K562 (cell line): ENCODE data around the gene GLT8D2. TPM values are rescaled to one million over a fixed set of nuclear protein-coding genes. Genes with fewer than 3 reads are reported as not detected.

Experiments used
- ATAC-seq: fragments of 200-7000 bp; cut with Tn5 transposase; 3 replicates; pipeline ENCODE4 v1.9.1; 2020; ENCODE audit warnings: moderate library complexity
- BruUV-seq: library from RNA; stranded (reverse); fragments of 400-500 nt; replicated peaks from 2 replicates; lab custom pipeline; 2021; lab: Mats Ljungman, UMichigan
- CTCF ChIA-PET: fragments of 300-600 bp; formaldehyde crosslinking; extraction: SDS; loops from one replicate; lab custom pipeline; 2021; ENCODE audit warnings: low intra/inter-chr PET ratio; lab: Yijun Ruan, JAX
- POLR2A ChIA-PET: fragments of 300-600, 350-650 bp; sonication (Branson Sonifier 250); formaldehyde crosslinking; extraction: SDS; loops from one replicate; lab custom pipeline; 2021; ENCODE audit warnings: antibody characterized with exemption, inconsistent platforms; lab: Yijun Ruan, JAX
- DNase-seq, 4 experiments: peaks; one replicate each; pipeline versions ENCODE4 v3.0.0 to v3.0.0-alpha.2; 2011 to 2018; ENCODE audit warnings: low spot score in 3 of 4, mixed read lengths in 3 of 4; ENCODE audit errors: extremely low read depth in 1 of 4
- FAIRE-seq: peaks from 2 replicates; lab custom pipeline; 2011; peaks lifted over from hg19 to GRCh38; lab: Jason Lieb, UNC
- H2AFZ ChIP-seq: 2 replicates; pipeline ENCODE4 v1.6.0; 2011; ENCODE audit warnings: low read depth, low read length, control low read depth, inconsistent platforms
- H3K27ac ChIP-seq: fragments of 200-600 bp; 3 replicates; pipeline ENCODE4 v1.8.0; 2011; ENCODE audit warnings: low read depth, mild to moderate bottlenecking, control low read depth, inconsistent platforms, low read length, moderate library complexity, mixed read lengths; ENCODE audit errors: extremely low read depth
- H3K27me3 ChIP-seq, 2 experiments: fragments of 300-600 bp in 1 of 2; 2 replicates in 1 of 2; 3 replicates in 1 of 2; pipeline versions ENCODE4 v1.6.0 to v1.8.0; 2011; ENCODE audit warnings: inconsistent platforms in 2 of 2, low read length in 2 of 2, mild to moderate bottlenecking in 1 of 2, mixed read lengths in 1 of 2, moderate library complexity in 1 of 2; ENCODE audit not compliant: control insufficient read depth in 2 of 2, insufficient read depth in 2 of 2
- H3K36me3 ChIP-seq: fragments of 300-600 bp; 3 replicates; pipeline ENCODE4 v1.8.0; 2011; ENCODE audit warnings: mild to moderate bottlenecking, low read length, inconsistent platforms; ENCODE audit not compliant: control insufficient read depth, insufficient read depth
- H3K4me1 ChIP-seq, 2 experiments: fragments of 200-600 bp in 1 of 2; replicated peaks in 1 of 2; 2 replicates in 1 of 2; 3 replicates in 1 of 2; pipeline versions ENCODE4 v1.5.1 to v1.8.0; 2011; ENCODE audit warnings: inconsistent platforms in 2 of 2, low read length in 2 of 2, mild to moderate bottlenecking in 1 of 2, mixed read lengths in 1 of 2, moderate library complexity in 1 of 2; ENCODE audit not compliant: control insufficient read depth in 2 of 2, insufficient read depth in 2 of 2
- H3K4me2 ChIP-seq: 2 replicates; pipeline ENCODE4 v1.6.1; 2011; ENCODE audit warnings: low read length, control low read depth, inconsistent platforms, mixed read lengths; ENCODE audit not compliant: insufficient read depth
- H3K4me3 ChIP-seq: fragments of 200-600 bp; sonication (generic), shearing (Covaris generic); 2 replicates; pipeline ENCODE4 v1.5.1; 2016; ENCODE audit warnings: control low read depth, inconsistent platforms
- H3K79me2 ChIP-seq: fragments of 200-600 bp; 3 replicates; pipeline ENCODE4 v1.8.0; 2011; ENCODE audit warnings: low read length, inconsistent platforms; ENCODE audit not compliant: control insufficient read depth, insufficient read depth
- H3K9ac ChIP-seq, 2 experiments: 2 replicates each; pipeline versions ENCODE4 v1.6.0 to v1.6.1; 2011; ENCODE audit warnings: low read depth in 2 of 2, low read length in 2 of 2, control low read depth in 1 of 2, inconsistent platforms in 1 of 2, mild to moderate bottlenecking in 1 of 2, mixed read lengths in 1 of 2; ENCODE audit not compliant: insufficient read depth in 1 of 2
- H3K9me1 ChIP-seq: one replicate; pipeline ENCODE4 v1.6.0; 2011; ENCODE audit warnings: inconsistent platforms, mild to moderate bottlenecking, low read length, moderate library complexity; ENCODE audit not compliant: control insufficient read depth, insufficient read depth
- H3K9me3 ChIP-seq: replicated peaks from 2 replicates; pipeline ENCODE4 v1.5.1; 2011; ENCODE audit warnings: low read depth, low read length, inconsistent platforms; ENCODE audit not compliant: control insufficient read depth, insufficient read depth
- H4K20me1 ChIP-seq: replicated peaks from 2 replicates; pipeline ENCODE4 v1.6.1; 2011; ENCODE audit warnings: low read length, inconsistent platforms, mixed read lengths; ENCODE audit not compliant: control insufficient read depth, insufficient read depth
- ARID1B ChIP-seq: fragments of 450-650 bp; IDR thresholded peaks from 2 replicates; pipeline ENCODE4 v1.6.1; 2016; ENCODE audit warnings: antibody characterized with exemption, mild to moderate bottlenecking, inconsistent platforms
- ELF4 ChIP-seq: fragments of 450-650 bp; formaldehyde crosslinking; IDR thresholded peaks from 2 replicates; pipeline ENCODE4 v1.4.0; 2022; ENCODE audit warnings: missing genetic modification characterization
- GATAD2B ChIP-seq: fragments of 450-650 bp; IDR thresholded peaks from 2 replicates; pipeline ENCODE4 v1.6.1; 2017; ENCODE audit warnings: mild to moderate bottlenecking, borderline replicate concordance
- KAT2B ChIP-seq: IDR thresholded peaks from one replicate; pipeline ENCODE4 v1.6.1; 2012; ENCODE audit warnings: low read depth, mild to moderate bottlenecking, control low read depth, inconsistent platforms, low read length, moderate library complexity
- POLR2AphosphoS5 ChIP-seq: IDR thresholded peaks from 2 replicates; pipeline ENCODE4 v1.6.1; 2011; ENCODE audit warnings: mild to moderate bottlenecking, low read depth, low read length, moderate library complexity; ENCODE audit not compliant: control insufficient read depth, insufficient read depth
- TFAM ChIP-seq: fragments of 250-450 bp; sonication (Bioruptor Pico); conservative IDR thresholded peaks from 2 replicates; pipeline ENCODE4 v1.5.0; 2021; ENCODE audit warnings: mild to moderate bottlenecking, moderate library complexity
- ZNF324 ChIP-seq: fragments of 250-450 bp; sonication (Bioruptor Pico); IDR thresholded peaks from 2 replicates; pipeline ENCODE4 v1.4.0; 2020; ENCODE audit warnings: mild to moderate bottlenecking
- ZNF41 ChIP-seq: fragments of 250-450 bp; sonication (Bioruptor Pico); conservative IDR thresholded peaks from 2 replicates; pipeline ENCODE4 v1.4.0; 2020; ENCODE audit warnings: mild to moderate bottlenecking
- WGBS: fragments of 100-300 bp; shearing (Covaris generic); methylation state at CpG from one replicate; pipeline ENCODE4 v1.1.6; 2016; ENCODE audit warnings: low coverage, mixed read lengths; ENCODE audit not compliant: insufficient coverage; ENCODE audit errors: missing lambda C conversion rate; 5-methylcytosine and 5-hydroxymethylcytosine counted together
- in situ Hi-C: fragments of 300-500 bp; cut with MboI; formaldehyde crosslinking; loops from 4 replicates; pipeline ENCODE4 v1.15.0; 2018; ENCODE audit warnings: inconsistent platforms, mixed read lengths
- intact Hi-C: fragments of 100-400 bp; cut with micrococcal nuclease; formaldehyde crosslinking; loops from 2 replicates; pipeline ENCODE4 v1.14.2; 2022
- polyA plus RNA-seq, 8 experiments: library from polyadenylated mRNA; depleted of rRNA in 4 of 8; stranded (reverse) in 5 of 8; unstranded in 3 of 8; fragments of >200 nt; fragmentation: Nextera tagmentation in 2 of 8; fragmentation: Illumina TruSeq in 1 of 8; extraction: Ambion mirVana in 2 of 8; extraction: Trizol in 1 of 8; gene quantifications; 2 replicates each; pipeline versions ENCODE4 v1.2.1 to v1.2.3, GENCODE V29; 2011 to 2014; ENCODE audit warnings: inconsistent platforms in 1 of 8, missing spikeins in 1 of 8
- total RNA-seq, 7 experiments: library from RNA; depleted of rRNA in 6 of 7; stranded (reverse); fragments of >200 nt in 6 of 7; fragmentation: Illumina TruSeq in 2 of 7; extraction: Trizol in 2 of 7; gene quantifications; 2 replicates each; pipeline versions ENCODE4 v1.2.1 to v1.2.3, GENCODE V29; 2011 to 2021; ENCODE audit warnings: low replicate concordance in 1 of 7
- TF ChIP-seq, protein P1 (sequence below): sonication (generic); formaldehyde crosslinking; IDR thresholded peaks from 2 replicates; pipeline ENCODE4 v1.8.0; 2022; ENCODE audit warnings: mild to moderate bottlenecking, missing genetic modification reagents
- TF ChIP-seq, protein P2 (sequence below): fragments of 150-350 bp; conservative IDR thresholded peaks from 2 replicates; pipeline ENCODE4 v1.6.1; 2014; ENCODE audit warnings: low read length
- TF ChIP-seq, protein P3 (sequence below): fragments of 450-650 bp; IDR thresholded peaks from 2 replicates; pipeline ENCODE4 v1.6.1; 2017; ENCODE audit warnings: antibody characterized with exemption, mild to moderate bottlenecking
- TF ChIP-seq, protein P4 (sequence below): sonication (generic); formaldehyde crosslinking; IDR thresholded peaks from 2 replicates; pipeline ENCODE4 v1.5.0; 2020; ENCODE audit warnings: missing genetic modification reagents

The GLT8D2 gene
- total and polyA plus RNA-seq, 9 of the 15 experiments (the other 6 are each of a cell fraction or from before 2014, with no cell fraction given): 0.18 to 0.27 (median 0.18) TPM; not detected in 6

DNA sequence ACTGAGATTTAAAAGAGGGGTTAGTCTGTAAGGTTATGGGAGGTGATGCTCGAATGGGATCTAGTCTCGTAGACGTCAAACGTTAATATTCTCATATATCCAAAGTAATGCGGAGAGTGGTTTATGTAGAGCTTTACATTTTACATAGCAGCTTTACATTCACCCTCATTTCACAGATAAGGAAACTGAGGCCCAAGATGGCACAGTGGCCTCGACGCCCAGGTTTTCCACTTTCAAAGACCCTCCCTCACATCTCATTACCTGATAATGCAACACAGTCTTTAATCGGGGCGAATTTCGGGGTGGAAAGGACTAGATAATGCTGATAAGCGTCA, 84.8 kb downstream of the GLT8D2 start (continued):
- TF ChIP-seq GATAD2B (no peak), ZNF41 (no peak), ARID1B (no peak), KAT2B (no peak), TFAM (CRISPR knock-in tag) (no peak)
- TF ChIP-seq, protein P1, sequence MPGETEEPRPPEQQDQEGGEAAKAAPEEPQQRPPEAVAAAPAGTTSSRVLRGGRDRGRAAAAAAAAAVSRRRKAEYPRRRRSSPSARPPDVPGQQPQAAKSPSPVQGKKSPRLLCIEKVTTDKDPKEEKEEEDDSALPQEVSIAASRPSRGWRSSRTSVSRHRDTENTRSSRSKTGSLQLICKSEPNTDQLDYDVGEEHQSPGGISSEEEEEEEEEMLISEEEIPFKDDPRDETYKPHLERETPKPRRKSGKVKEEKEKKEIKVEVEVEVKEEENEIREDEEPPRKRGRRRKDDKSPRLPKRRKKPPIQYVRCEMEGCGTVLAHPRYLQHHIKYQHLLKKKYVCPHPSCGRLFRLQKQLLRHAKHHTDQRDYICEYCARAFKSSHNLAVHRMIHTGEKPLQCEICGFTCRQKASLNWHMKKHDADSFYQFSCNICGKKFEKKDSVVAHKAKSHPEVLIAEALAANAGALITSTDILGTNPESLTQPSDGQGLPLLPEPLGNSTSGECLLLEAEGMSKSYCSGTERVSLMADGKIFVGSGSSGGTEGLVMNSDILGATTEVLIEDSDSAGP: no peak

DNA sequence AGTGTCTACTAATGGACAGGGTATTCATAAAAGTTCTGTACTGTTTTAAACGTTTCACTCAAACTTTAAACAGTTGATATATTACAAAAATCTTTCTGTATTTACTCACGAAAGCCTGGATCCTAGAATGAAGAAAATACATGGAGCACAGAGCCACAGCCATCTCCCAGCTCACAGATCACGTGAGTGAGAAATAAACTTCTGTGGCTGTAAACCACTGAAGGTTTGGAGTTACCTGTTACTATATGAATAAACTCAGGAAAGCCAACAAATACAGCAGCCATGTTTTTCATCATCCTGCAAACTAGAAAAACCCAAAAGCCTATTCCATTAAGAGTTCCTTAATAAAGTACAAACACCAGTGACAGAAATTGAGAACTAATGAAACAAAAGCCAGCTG, 85.2 kb downstream of the GLT8D2 start:
- Histone ChIP-seq H3K27me3 (no peaks in the 10 kb centered on the region), H3K9ac (peak overlapping the region; percentile 88 to 97; a peak in 3 of 4 replicates), H3K4me2 (peak overlapping the region; percentile 96), H3K9me1 (no peaks in the 10 kb centered on the region), H3K36me3 (peaks cover 29% of the 10 kb centered on the region; the same call in 2 of the 3 replicates), H3K4me3 (peak overlapping the region; percentile 69), H4K20me1 (no peaks in the 10 kb centered on the region; the same call in 1 of the 2 replicates), H3K4me1 (peaks cover 4 to 28% of the 10 kb centered on the region in 2 experiments; a peak in 4 of 5 replicates), H3K27ac (peak overlapping the region; percentile 85), H3K79me2 (peaks cover 71% of the 10 kb centered on the region), H2AFZ (peak overlapping the region; percentile 92), H3K9me3 (no peaks in the 10 kb centered on the region)
- BruUV-seq: no TSS peak
- in situ Hi-C loops (no loop called here), intact Hi-C loops (loop anchor here (5.0 kb wide), 1 partner anchor 142 kb away; no protein-coding TSS in a partner anchor)
- ATAC-seq (no peak), FAIRE-seq (no peak), DNase-seq (no peak)
- ChIA-PET CTCF (no interaction called here), POLR2A (interaction anchor here (1.0 to 2.7 kb wide), 8 partner anchors 9 to 78 kb away, joined by 3 to 15 read pairs (median 8); no protein-coding TSS in a partner anchor)
- 2% methylated on average over 3 of the region's 3 CpGs for WGBS
- TF ChIP-seq POLR2AphosphoS5: no peak
- TF ChIP-seq, protein P2, sequence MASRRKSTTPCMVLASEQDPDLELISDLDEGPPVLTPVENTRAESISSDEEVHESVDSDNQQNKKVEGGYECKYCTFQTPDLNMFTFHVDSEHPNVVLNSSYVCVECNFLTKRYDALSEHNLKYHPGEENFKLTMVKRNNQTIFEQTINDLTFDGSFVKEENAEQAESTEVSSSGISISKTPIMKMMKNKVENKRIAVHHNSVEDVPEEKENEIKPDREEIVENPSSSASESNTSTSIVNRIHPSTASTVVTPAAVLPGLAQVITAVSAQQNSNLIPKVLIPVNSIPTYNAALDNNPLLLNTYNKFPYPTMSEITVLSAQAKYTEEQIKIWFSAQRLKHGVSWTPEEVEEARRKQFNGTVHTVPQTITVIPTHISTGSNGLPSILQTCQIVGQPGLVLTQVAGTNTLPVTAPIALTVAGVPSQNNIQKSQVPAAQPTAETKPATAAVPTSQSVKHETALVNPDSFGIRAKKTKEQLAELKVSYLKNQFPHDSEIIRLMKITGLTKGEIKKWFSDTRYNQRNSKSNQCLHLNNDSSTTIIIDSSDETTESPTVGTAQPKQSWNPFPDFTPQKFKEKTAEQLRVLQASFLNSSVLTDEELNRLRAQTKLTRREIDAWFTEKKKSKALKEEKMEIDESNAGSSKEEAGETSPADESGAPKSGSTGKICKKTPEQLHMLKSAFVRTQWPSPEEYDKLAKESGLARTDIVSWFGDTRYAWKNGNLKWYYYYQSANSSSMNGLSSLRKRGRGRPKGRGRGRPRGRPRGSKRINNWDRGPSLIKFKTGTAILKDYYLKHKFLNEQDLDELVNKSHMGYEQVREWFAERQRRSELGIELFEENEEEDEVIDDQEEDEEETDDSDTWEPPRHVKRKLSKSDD: no peak
- no peak for TF ChIP-seq ZNF324 (CRISPR knock-in tag)
- TF ChIP-seq ELF4 (CRISPR knock-in tag): no peak
- TF ChIP-seq, protein P3, sequence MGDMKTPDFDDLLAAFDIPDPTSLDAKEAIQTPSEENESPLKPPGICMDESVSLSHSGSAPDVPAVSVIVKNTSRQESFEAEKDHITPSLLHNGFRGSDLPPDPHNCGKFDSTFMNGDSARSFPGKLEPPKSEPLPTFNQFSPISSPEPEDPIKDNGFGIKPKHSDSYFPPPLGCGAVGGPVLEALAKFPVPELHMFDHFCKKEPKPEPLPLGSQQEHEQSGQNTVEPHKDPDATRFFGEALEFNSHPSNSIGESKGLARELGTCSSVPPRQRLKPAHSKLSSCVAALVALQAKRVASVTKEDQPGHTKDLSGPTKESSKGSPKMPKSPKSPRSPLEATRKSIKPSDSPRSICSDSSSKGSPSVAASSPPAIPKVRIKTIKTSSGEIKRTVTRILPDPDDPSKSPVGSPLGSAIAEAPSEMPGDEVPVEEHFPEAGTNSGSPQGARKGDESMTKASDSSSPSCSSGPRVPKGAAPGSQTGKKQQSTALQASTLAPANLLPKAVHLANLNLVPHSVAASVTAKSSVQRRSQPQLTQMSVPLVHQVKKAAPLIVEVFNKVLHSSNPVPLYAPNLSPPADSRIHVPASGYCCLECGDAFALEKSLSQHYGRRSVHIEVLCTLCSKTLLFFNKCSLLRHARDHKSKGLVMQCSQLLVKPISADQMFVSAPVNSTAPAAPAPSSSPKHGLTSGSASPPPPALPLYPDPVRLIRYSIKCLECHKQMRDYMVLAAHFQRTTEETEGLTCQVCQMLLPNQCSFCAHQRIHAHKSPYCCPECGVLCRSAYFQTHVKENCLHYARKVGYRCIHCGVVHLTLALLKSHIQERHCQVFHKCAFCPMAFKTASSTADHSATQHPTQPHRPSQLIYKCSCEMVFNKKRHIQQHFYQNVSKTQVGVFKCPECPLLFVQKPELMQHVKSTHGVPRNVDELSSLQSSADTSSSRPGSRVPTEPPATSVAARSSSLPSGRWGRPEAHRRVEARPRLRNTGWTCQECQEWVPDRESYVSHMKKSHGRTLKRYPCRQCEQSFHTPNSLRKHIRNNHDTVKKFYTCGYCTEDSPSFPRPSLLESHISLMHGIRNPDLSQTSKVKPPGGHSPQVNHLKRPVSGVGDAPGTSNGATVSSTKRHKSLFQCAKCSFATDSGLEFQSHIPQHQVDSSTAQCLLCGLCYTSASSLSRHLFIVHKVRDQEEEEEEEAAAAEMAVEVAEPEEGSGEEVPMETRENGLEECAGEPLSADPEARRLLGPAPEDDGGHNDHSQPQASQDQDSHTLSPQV: 0 out of 2 replicates have a peak, but pooled peaks have one; percentile 40
- TF ChIP-seq, protein P4, sequence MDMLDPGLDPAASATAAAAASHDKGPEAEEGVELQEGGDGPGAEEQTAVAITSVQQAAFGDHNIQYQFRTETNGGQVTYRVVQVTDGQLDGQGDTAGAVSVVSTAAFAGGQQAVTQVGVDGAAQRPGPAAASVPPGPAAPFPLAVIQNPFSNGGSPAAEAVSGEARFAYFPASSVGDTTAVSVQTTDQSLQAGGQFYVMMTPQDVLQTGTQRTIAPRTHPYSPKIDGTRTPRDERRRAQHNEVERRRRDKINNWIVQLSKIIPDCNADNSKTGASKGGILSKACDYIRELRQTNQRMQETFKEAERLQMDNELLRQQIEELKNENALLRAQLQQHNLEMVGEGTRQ (CRISPR knock-in tag): peak; percentile 37
